Activated B cell treated with CpG ODN at 0.5 μM for 24 hours (primary cell): ENCODE measurements around the gene COL4A1. TPM values are rescaled to one million over a fixed set of nuclear protein-coding genes. Genes with fewer than 3 reads are reported as not detected.

Experiments
- ATAC-seq: fragments of 200-7000 bp; cut with Tn5 transposase; one replicate; pipeline ENCODE4 v1.10.0; 2021; ENCODE audit warnings: low read depth, mild to moderate bottlenecking, moderate library complexity
- CTCF ChIA-PET: fragments of 350-600 bp; sonication (Branson Sonifier 250); formaldehyde crosslinking; loops from one replicate; lab custom pipeline; 2021; ENCODE audit warnings: antibody characterized with exemption; lab: Charles Lee
- POLR2A ChIA-PET: fragments of 350-600 bp; sonication (Branson Sonifier 250); formaldehyde crosslinking; loops from one replicate; lab custom pipeline; 2021; ENCODE audit warnings: antibody characterized with exemption; lab: Charles Lee
- DNase-seq: peaks from one replicate; pipeline ENCODE4 v3.0.0; 2022
- H3K27ac Mint-ChIP-seq: one replicate; pipeline ENCODE4 v1.8.0; 2020; ENCODE audit warnings: mixed read lengths
- H3K27me3 Mint-ChIP-seq: one replicate; pipeline ENCODE4 v1.8.0; 2021; ENCODE audit warnings: mixed read lengths
- H3K36me3 Mint-ChIP-seq: one replicate; pipeline ENCODE4 v1.8.0; 2021; ENCODE audit warnings: low read depth, mixed read lengths
- H3K4me1 Mint-ChIP-seq: one replicate; pipeline ENCODE4 v1.8.0; 2021; ENCODE audit warnings: mixed read lengths
- H3K4me3 Mint-ChIP-seq: one replicate; pipeline ENCODE4 v1.8.0; 2020; ENCODE audit warnings: mild to moderate bottlenecking, mixed read lengths
- H3K9me3 Mint-ChIP-seq: one replicate; pipeline ENCODE4 v1.8.0; 2020; ENCODE audit warnings: mixed read lengths
- intact Hi-C: fragments of 100-400 bp; cut with micrococcal nuclease; formaldehyde crosslinking; loops from one replicate; pipeline ENCODE4 v1.15.1; 2024
- total RNA-seq: library from RNA; stranded (reverse); gene quantifications from 2 replicates; pipeline ENCODE4 v1.2.3, GENCODE V29; 2022
- TF ChIP-seq, protein P1 (sequence below): fragments of 200-600 bp; IDR thresholded peaks from one replicate; pipeline ENCODE4 v1.8.0; 2022; ENCODE audit warnings: antibody characterized with exemption, mild to moderate bottlenecking

The COL4A1 gene
- total RNA-seq, 1 donor from 2014 or later: not detected

DNA sequence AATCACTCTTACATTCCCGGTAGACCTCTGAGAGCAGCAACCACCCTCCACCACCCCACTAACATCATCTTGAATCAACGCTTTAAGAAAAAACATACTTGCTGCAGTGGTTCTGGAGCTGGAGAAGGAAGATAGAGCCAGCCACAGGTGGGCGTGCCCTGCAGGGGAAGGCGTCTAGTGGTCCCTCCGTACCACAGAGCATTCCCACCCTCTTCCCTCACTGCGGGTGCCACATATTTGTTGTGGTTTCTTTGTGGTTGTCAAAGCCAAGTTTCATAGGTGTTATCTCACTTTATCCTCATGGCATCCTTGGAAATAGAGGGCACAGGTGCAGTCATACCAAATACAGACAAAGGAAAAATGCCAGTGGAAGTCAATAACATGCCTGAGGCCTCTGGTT is 22.3 kb upstream of the COL4A1 start:
- Mint-ChIP-seq H3K4me3 (no peak overlapping the region), H3K36me3 (no peaks in the 10 kb centered on the region), H3K4me1 (no peaks in the 10 kb centered on the region), H3K9me3 (no peaks in the 10 kb centered on the region), H3K27ac (no peak overlapping the region), H3K27me3 (peaks cover 28% of the 10 kb centered on the region)
- CTCF ChIA-PET: no interaction called here
- DNase-seq (no peak), ATAC-seq (no peak)
- POLR2A ChIA-PET: no interaction called here
- TF ChIP-seq, protein P1, sequence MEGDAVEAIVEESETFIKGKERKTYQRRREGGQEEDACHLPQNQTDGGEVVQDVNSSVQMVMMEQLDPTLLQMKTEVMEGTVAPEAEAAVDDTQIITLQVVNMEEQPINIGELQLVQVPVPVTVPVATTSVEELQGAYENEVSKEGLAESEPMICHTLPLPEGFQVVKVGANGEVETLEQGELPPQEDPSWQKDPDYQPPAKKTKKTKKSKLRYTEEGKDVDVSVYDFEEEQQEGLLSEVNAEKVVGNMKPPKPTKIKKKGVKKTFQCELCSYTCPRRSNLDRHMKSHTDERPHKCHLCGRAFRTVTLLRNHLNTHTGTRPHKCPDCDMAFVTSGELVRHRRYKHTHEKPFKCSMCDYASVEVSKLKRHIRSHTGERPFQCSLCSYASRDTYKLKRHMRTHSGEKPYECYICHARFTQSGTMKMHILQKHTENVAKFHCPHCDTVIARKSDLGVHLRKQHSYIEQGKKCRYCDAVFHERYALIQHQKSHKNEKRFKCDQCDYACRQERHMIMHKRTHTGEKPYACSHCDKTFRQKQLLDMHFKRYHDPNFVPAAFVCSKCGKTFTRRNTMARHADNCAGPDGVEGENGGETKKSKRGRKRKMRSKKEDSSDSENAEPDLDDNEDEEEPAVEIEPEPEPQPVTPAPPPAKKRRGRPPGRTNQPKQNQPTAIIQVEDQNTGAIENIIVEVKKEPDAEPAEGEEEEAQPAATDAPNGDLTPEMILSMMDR: no peak
- intact Hi-C loops: no loop called here

DNA sequence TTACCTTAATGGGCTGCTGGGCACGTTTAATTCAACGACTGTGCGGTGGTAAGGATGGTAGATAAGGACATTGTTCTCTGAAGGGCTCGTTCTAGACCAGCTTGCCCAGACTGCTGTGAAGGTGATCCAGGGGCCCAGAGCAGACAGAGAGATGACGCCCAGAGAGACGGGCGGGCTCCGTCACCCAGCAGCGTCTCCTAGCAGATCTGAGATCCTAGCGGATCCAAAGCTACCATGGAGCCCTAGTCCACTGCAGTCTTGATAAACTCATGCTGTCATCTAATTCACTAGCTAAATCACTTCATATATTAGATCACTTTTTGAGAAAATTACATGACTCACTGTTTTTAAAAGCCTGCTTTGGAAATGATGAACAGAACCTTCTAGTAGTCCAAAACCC is 21.6 kb upstream of the COL4A1 start:
- DNase-seq: no peak
- ChIA-PET CTCF (no interaction called here), POLR2A (no interaction called here)
- no peaks in the 10 kb centered on the region for H3K36me3 Mint-ChIP-seq
- H3K4me1 Mint-ChIP-seq: no peaks in the 10 kb centered on the region
- no peaks in the 10 kb centered on the region for H3K9me3 Mint-ChIP-seq
- intact Hi-C loops: no loop called here
- TF ChIP-seq, protein P1: no peak
- H3K4me3 Mint-ChIP-seq: no peak overlapping the region
- no peak for ATAC-seq
- H3K27ac Mint-ChIP-seq: no peak overlapping the region
- H3K27me3 Mint-ChIP-seq: peaks cover 28% of the 10 kb centered on the region

DNA sequence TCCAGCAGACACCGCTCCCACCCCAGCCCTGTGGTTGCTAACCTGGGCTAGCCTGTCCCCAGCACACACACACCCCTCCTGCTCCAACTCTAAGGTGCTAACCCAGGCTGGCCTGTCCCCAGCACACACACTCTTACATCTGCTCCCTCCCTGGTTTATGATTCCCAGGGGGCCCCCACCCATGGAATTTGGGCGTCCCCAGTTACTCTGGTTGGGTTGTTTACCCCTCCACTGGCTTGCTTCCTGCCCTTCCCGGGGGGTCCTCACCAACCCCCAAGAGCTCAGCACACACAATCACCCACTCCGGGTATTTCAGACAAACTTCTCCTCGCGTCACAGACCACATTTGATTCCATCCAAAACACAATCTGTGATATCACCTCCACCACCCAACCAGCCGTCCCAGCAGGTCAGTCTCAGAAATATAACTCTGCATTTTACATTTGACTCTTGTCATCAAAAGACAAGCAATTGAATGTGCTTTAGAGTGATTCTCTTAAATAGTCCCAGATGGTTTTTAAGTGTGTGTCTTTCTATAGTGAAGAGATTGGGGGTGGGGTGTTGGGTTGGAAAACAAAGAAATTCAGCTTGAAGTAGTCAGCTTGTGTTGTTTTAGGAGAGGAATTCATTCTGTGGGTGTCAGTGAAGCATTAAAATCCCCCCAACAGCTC is 20.2 kb upstream of the COL4A1 start:
- peaks cover 22% of the 10 kb centered on the region for H3K27me3 Mint-ChIP-seq
- no peaks in the 10 kb centered on the region for H3K4me1 Mint-ChIP-seq
- TF ChIP-seq, protein P1: no peak
- DNase-seq: no peak
- no peaks in the 10 kb centered on the region for H3K9me3 Mint-ChIP-seq
- no peak overlapping the region for H3K4me3 Mint-ChIP-seq
- CTCF ChIA-PET: no interaction called here
- intact Hi-C loops: no loop called here
- ATAC-seq: no peak
- POLR2A ChIA-PET: no interaction called here
- H3K27ac Mint-ChIP-seq: no peak overlapping the region
- no peaks in the 10 kb centered on the region for H3K36me3 Mint-ChIP-seq

DNA sequence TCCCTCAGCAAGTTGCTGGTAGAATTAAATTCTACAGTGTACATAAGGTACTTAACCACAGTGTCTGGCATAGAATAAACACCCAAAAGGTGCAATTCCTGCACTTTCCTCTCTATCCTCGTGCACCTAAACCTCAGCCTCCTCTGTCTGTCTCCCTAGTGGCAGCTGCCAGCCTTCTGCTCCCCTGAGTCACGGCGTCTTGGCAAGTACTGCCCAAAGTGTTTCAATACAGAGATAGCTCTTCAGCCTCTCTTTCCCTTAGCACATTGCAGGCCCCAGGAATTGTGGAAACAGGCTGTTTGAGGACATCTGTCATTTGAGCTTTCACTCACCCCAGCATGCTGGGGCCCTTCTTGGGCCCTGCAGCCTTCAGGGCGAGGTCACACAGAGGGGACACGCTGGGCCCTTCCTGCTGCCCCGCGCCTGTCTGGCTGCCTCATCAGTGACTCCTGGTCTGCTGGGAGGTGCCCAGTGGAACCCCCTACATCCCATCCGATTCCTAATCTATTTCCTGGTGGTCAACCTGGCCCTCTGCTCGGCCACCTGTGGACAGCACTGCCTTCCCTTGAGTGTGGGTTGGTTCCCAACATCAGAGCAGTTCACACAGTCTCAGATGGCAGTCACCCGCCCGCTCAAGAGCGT is 19.4 kb upstream of the COL4A1 start:
- Mint-ChIP-seq H3K27ac (no peak overlapping the region), H3K27me3 (peaks cover 22% of the 10 kb centered on the region), H3K4me1 (no peaks in the 10 kb centered on the region), H3K9me3 (no peaks in the 10 kb centered on the region), H3K36me3 (no peaks in the 10 kb centered on the region), H3K4me3 (no peak overlapping the region)
- POLR2A ChIA-PET: no interaction called here
- CTCF ChIA-PET: no interaction called here
- TF ChIP-seq, protein P1: no peak
- DNase-seq (no peak), ATAC-seq (no peak)
- intact Hi-C loops: no loop called here

DNA sequence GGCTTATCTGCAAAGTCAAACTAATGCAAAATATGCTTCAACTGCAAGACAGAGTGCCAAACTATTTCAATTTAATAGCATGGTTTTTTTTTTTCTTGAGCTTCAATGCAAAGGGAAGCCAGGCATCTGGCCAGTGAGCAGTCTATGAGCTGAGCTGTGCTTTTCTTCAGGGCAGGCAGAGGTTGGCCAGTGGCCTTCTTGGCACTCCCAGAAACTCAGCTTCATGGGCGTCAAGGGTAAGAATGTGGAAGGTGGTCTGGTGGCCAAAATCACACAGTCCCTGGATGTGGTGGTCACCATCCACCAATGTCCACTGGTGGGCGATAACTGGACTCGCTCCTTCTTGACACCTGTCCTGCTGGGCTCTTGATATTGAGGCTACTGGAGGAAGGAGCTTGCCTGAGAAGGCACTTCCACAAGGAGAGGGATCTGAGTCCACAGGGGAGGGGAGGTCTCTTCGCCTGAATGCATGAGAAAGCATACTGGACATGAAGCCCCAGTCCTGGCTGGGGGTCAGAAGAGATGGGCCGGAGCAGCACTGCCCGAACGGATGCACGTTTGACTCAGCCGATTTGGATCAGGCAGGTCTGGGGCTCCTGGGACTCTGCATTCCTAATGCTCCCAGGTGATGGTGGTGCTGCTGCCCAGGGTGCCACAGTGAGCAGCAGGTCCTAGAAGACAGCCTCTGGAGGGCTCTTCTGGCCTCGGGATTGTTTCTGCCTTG is 17.2 kb upstream of the COL4A1 start:
- TF ChIP-seq, protein P1: no peak
- ChIA-PET POLR2A (no interaction called here), CTCF (no interaction called here)
- Mint-ChIP-seq H3K27ac (no peak overlapping the region), H3K27me3 (peaks cover 22% of the 10 kb centered on the region), H3K4me3 (no peak overlapping the region), H3K4me1 (no peaks in the 10 kb centered on the region), H3K36me3 (no peaks in the 10 kb centered on the region), H3K9me3 (no peaks in the 10 kb centered on the region)
- ATAC-seq: no peak
- no peak for DNase-seq
- intact Hi-C loops: no loop called here
